Kidney (tissue), 14 donors: ENCODE data around the gene FGGY. TPM values are rescaled to one million over a fixed set of nuclear protein-coding genes. Genes with fewer than 3 reads are reported as not detected.

Experiments
- DNase-seq, 5 donors: peaks; one replicate each; pipeline ENCODE4 v3.0.0-alpha.2; 2013 to 2020
- FAIRE-seq: peaks from 2 replicates; lab custom pipeline; 2012; peaks lifted over from hg19 to GRCh38; lab: Jason Lieb, UNC
- H3K27ac ChIP-seq, 2 donors: one replicate each; pipeline ENCODE4 v1.7.0; 2013; ENCODE audit warnings: low read depth in 2 of 2, low read length in 2 of 2, inconsistent platforms in 1 of 2
- H3K27me3 ChIP-seq: one replicate; pipeline ENCODE4 v1.7.1; 2013; ENCODE audit warnings: low read length, inconsistent platforms; ENCODE audit not compliant: control insufficient read depth, insufficient read depth
- H3K36me3 ChIP-seq, 3 donors: one replicate each; pipeline versions ENCODE4 v1.7.0 to v1.7.1; 2013; ENCODE audit warnings: low read length in 3 of 3, control low read depth in 1 of 3, inconsistent platforms in 1 of 3; ENCODE audit not compliant: insufficient read depth in 3 of 3, control insufficient read depth in 2 of 3
- H3K4me1 ChIP-seq, 3 donors: one replicate each; pipeline versions ENCODE4 v1.7.0 to v1.7.1; 2013; ENCODE audit warnings: low read length in 3 of 3, inconsistent platforms in 1 of 3, low read depth in 1 of 3; ENCODE audit not compliant: control insufficient read depth in 2 of 3, insufficient read depth in 2 of 3
- H3K4me3 ChIP-seq, 3 donors: one replicate each; pipeline versions ENCODE4 v1.7.0 to v1.8.1; 2013; ENCODE audit warnings: low read length in 3 of 3, control low read depth in 1 of 3, inconsistent platforms in 1 of 3
- H3K9ac ChIP-seq, 3 donors: one replicate each; pipeline versions ENCODE4 v1.7.0 to v1.7.1; 2013; ENCODE audit warnings: low read length in 3 of 3, control low read depth in 1 of 3, inconsistent platforms in 1 of 3
- H3K9me3 ChIP-seq, 3 donors: one replicate each; pipeline versions ENCODE4 v1.7.0 to v1.7.1; 2013; ENCODE audit warnings: low read length in 3 of 3, control low read depth in 1 of 3, inconsistent platforms in 1 of 3; ENCODE audit not compliant: control insufficient read depth in 2 of 3, insufficient read depth in 1 of 3
- CTCF ChIP-seq: IDR thresholded peaks from 3 replicates; pipeline ENCODE4 v1.5.1; 2012; ENCODE audit warnings: mild to moderate bottlenecking, moderate library complexity, borderline replicate concordance; ENCODE audit not compliant: insufficient read depth; ENCODE audit errors: extremely low read depth
- intact Hi-C: fragments of 100-400 bp; cut with DNase I; formaldehyde crosslinking; loops from one replicate; pipeline ENCODE4 v1.11.1; 2022
- polyA plus RNA-seq: library from polyadenylated mRNA; stranded (reverse); fragments of 350-450 nt; fragmentation: Illumina TruSeq; extraction: RNeasy Lipid Tissue Mini Kit (QIAGEN cat#74804); gene quantifications from one replicate; pipeline ENCODE4 v1.2.3, GENCODE V29; 2014; ENCODE audit warnings: low read depth, low replicate concordance; ENCODE audit not compliant: insufficient read depth
- total RNA-seq: library from RNA; stranded (reverse); fragmentation: NEBNext Ultra II Directional; extraction: Animal tissue kit (Norgen Biotek cat#: 25700); gene quantifications from one replicate; pipeline ENCODE4 v1.2.1, GENCODE V29; 2021
- donor health status: control.
- donor health status: control.
- donor health status: control.
- donor health status: control.
- donor health status: control.
- donor health status: DM: yes; HTN: yes; CAD: no.
- donor health status: Normal renal cell carcinoma (clear cell type).

Gene FGGY
- total and polyA plus RNA-seq, 2 donors from 2014 or later: 11.2 to 31.0 TPM

- TF ChIP-seq CTCF: no peak
- H3K4me1 ChIP-seq: peaks cover 0 to 4% (median 3%) of the 10 kb centered on the region in 3 donors
- no peaks in the 10 kb centered on the region for H3K36me3 ChIP-seq
- H3K27ac ChIP-seq: no peak overlapping the region
- H3K27me3 ChIP-seq: no peaks in the 10 kb centered on the region
- H3K4me3 ChIP-seq: no peak overlapping the region
- no peaks in the 10 kb centered on the region for H3K9me3 ChIP-seq
- FAIRE-seq (no peak), DNase-seq (no peak)
- no peak overlapping the region for H3K9ac ChIP-seq
- intact Hi-C loops: no loop called here
These were observed 109.7 kb downstream of the FGGY start for GRCh38 chr1:59406437-59407164.

- no peak overlapping the region for H3K9ac ChIP-seq
These were observed 111.8 kb downstream of the FGGY start for GRCh38 chr1:59408608-59409240.

GRCh38 chr1:59409549-59409948, 112.7 kb downstream of the FGGY start:
- Histone ChIP-seq H3K36me3 (peaks cover 0 to 2% (median 0%) of the 10 kb centered on the region in 3 donors), H3K27me3 (no peaks in the 10 kb centered on the region), H3K27ac (no peak overlapping the region), H3K4me1 (peaks cover 0 to 4% (median 3%) of the 10 kb centered on the region in 3 donors), H3K9me3 (no peaks in the 10 kb centered on the region), H3K9ac (no peak overlapping the region), H3K4me3 (no peak overlapping the region)
- FAIRE-seq: no peak
- TF ChIP-seq CTCF: no peak
- intact Hi-C loops: no loop called here
- no peak for DNase-seq

More at GRCh38 chr1:59408608-59409240, 111.8 kb downstream of the FGGY start:
- Histone ChIP-seq H3K27ac (no peak overlapping the region), H3K4me3 (no peak overlapping the region), H3K27me3 (no peaks in the 10 kb centered on the region), H3K4me1 (peaks cover 0 to 4% (median 3%) of the 10 kb centered on the region in 3 donors), H3K36me3 (peaks cover 0 to 2% (median 0%) of the 10 kb centered on the region in 3 donors), H3K9me3 (no peaks in the 10 kb centered on the region)
- DNase-seq (peak in 2 of 5 donors; percentile 55 to 70), FAIRE-seq (no peak)
- intact Hi-C loops: no loop called here
- TF ChIP-seq CTCF: no peak
